Astrocyte (in vitro differentiated cells and primary cell): ENCODE measurements around the gene ZNF682.

ENCODE experiments used
- EZH2 ChIP-seq: IDR thresholded peaks from 2 replicates; pipeline ENCODE4 v1.6.1; 2012; ENCODE audit warnings: mild to moderate bottlenecking, low read length, inconsistent platforms; ENCODE audit not compliant: insufficient read depth
- TF ChIP-seq, protein P1 (sequence below): IDR thresholded peaks from 2 replicates; pipeline ENCODE4 v1.5.1; 2011; ENCODE audit warnings: low read depth, mild to moderate bottlenecking, inconsistent platforms, low read length, moderate library complexity; ENCODE audit not compliant: insufficient read depth

DNA sequence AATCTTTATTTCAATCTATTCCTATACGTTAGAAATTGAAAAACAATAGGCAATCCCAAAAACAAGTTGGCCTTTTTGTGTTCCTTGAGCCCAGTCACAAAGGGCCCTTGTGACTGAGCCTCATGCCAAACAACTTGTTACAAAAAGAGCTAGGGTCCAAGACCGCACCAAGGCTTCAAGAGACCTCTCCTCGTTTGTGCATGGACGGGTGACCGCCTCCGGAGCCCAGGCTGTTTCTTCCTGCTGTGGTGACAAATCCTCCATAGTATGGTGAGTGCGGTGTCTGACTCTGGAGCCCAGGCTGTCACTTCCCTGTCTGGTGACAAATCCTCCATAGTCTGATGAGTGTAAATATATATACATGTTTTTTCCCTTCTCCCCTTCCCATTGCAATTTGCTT lies 74.9 kb downstream of the ZNF682 start:
- TF ChIP-seq, protein P1, sequence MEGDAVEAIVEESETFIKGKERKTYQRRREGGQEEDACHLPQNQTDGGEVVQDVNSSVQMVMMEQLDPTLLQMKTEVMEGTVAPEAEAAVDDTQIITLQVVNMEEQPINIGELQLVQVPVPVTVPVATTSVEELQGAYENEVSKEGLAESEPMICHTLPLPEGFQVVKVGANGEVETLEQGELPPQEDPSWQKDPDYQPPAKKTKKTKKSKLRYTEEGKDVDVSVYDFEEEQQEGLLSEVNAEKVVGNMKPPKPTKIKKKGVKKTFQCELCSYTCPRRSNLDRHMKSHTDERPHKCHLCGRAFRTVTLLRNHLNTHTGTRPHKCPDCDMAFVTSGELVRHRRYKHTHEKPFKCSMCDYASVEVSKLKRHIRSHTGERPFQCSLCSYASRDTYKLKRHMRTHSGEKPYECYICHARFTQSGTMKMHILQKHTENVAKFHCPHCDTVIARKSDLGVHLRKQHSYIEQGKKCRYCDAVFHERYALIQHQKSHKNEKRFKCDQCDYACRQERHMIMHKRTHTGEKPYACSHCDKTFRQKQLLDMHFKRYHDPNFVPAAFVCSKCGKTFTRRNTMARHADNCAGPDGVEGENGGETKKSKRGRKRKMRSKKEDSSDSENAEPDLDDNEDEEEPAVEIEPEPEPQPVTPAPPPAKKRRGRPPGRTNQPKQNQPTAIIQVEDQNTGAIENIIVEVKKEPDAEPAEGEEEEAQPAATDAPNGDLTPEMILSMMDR, result no peak
- TF ChIP-seq EZH2, result no peak
